Measurements from ENCODE around the gene PERM1. TPM values are rescaled to one million over a fixed set of nuclear protein-coding genes. Genes with fewer than 3 reads are reported as not detected.

The PERM1 gene
- total and polyA plus RNA-seq, 2 of the 13 experiments (the other 11 are each of a cell fraction or from before 2014, with no cell fraction given): 0.04 to 0.29 TPM

GRCh38 chr1:969260-969855 lies 12.5 kb downstream of the PERM1 start:
- Histone ChIP-seq H3K4me1 (ENCODE audit: insufficient read depth, low read length) (peaks cover 24% of the 10 kb centered on the region), H3K27me3 (ENCODE audit: control insufficient read depth in 1 of 2, insufficient read depth in 2 of 2, low read length in 2 of 2) (no peaks in the 10 kb centered on the region; a peak in 1 of 5 replicates), H3K4me2 (ENCODE audit: low read depth, low read length) (no peak overlapping the region), H4K20me1 (ENCODE audit: insufficient read depth, low read length) (no peaks in the 10 kb centered on the region), H2AFZ (ENCODE audit: low read length) (no peak overlapping the region), H3K36me3 (replicated peaks in 1 of 2; ENCODE audit: control insufficient read depth in 1 of 2, insufficient read depth in 2 of 2, low read length in 2 of 2) (0 out of 5 replicates have a peak, but pooled peaks cover 0 to 3% of the 10 kb centered on the region in 2 experiments), H3K9me3 (ENCODE audit: low read length) (no peaks in the 10 kb centered on the region), H3K27ac (ENCODE audit: extremely low read length, insufficient read depth, low read length) (no peak overlapping the region), H3K79me2 (ENCODE audit: insufficient read depth, low read length) (no peaks in the 10 kb centered on the region), H3K9ac (ENCODE audit: insufficient read depth, low read depth, low read length) (no peak overlapping the region), H3K4me3 (replicated peaks in 1 of 3; ENCODE audit: insufficient read depth in 1 of 3, low read depth in 2 of 3, low read length in 3 of 3) (no peak overlapping the region)
- FAIRE-seq: no peak
- ChIA-PET CTCF (ENCODE audit: low intra/inter-chr PET ratio, low total read pairs) (no interaction called here), POLR2A (no interaction called here)
- in situ Hi-C loops (cut with HindIII; ENCODE audit: extremely low pct_ligation_motif_present, low pct_unique_long_range_greater_than_20kb) (no loop called here), intact Hi-C loops (cut with micrococcal nuclease; ENCODE audit: unreplicated experiment) (no loop called here)
- DNase-seq (ENCODE audit: low spot score): no peak
- WGBS (ENCODE audit: low lambda C conversion rate): 86% methylated on average over 15 of the region's 15 CpGs
- TF ChIP-seq MNT (IDR thresholded peaks at IDR 0.05) (peak; percentile 98), FOXP1 (IDR thresholded peaks at IDR 0.05) (no peak), FOXP1 (CRISPR knock-in tag; IDR thresholded peaks at IDR 0.05) (no peak)
- ATAC-seq: no peak
- BruUV-seq (replicated peaks): no TSS peak

- ChIA-PET CTCF (ENCODE audit: low intra/inter-chr PET ratio, low total read pairs) (no interaction called here), POLR2A (interaction anchor here (0.7 to 2.7 kb wide), 5 partner anchors 8 to 40 kb away, joined by 3 to 11 read pairs (median 3); partner anchors contain the start of gene PERM1)
- Histone ChIP-seq H3K4me1 (ENCODE audit: insufficient read depth, low read length) (peaks cover 24% of the 10 kb centered on the region), H3K27ac (ENCODE audit: extremely low read length, insufficient read depth, low read length) (no peak overlapping the region), H3K4me2 (ENCODE audit: low read depth, low read length) (peak overlapping the region; percentile 78), H2AFZ (ENCODE audit: low read length) (no peak overlapping the region), H3K9ac (ENCODE audit: insufficient read depth, low read depth, low read length) (peak overlapping the region; percentile 64; the same call in 1 of the 2 replicates), H3K27me3 (ENCODE audit: control insufficient read depth in 1 of 2, insufficient read depth in 2 of 2, low read length in 2 of 2) (no peaks in the 10 kb centered on the region; a peak in 1 of 5 replicates), H3K9me3 (ENCODE audit: low read length) (no peaks in the 10 kb centered on the region), H3K79me2 (ENCODE audit: insufficient read depth, low read length) (no peaks in the 10 kb centered on the region), H4K20me1 (ENCODE audit: insufficient read depth, low read length) (no peaks in the 10 kb centered on the region), H3K4me3 (replicated peaks in 1 of 3; ENCODE audit: insufficient read depth in 1 of 3, low read depth in 2 of 3, low read length in 3 of 3) (peak overlapping the region in 2 of 3 experiments; percentile 77 to 82; a peak in 4 of 6 replicates), H3K36me3 (replicated peaks in 1 of 2; ENCODE audit: control insufficient read depth in 1 of 2, insufficient read depth in 2 of 2, low read length in 2 of 2) (peaks cover 0 to 3% of the 10 kb centered on the region in 2 experiments; a peak in 1 of 5 replicates)
- intact Hi-C loops (cut with micrococcal nuclease; ENCODE audit: unreplicated experiment) (no loop called here), in situ Hi-C loops (cut with HindIII; ENCODE audit: extremely low pct_ligation_motif_present, low pct_unique_long_range_greater_than_20kb) (no loop called here)
- FAIRE-seq (no peak), DNase-seq (ENCODE audit: low spot score) (no peak), ATAC-seq (peak; percentile 42)
- BruUV-seq (replicated peaks): no TSS peak
- TF ChIP-seq ZNF263 (CRISPR knock-in tag; IDR thresholded peaks at IDR 0.05): peak; percentile 64
- no peak for TF ChIP-seq ZNF496 (CRISPR knock-in tag; IDR thresholded peaks at IDR 0.05; ENCODE audit: insufficient replicate concordance)
- 93% methylated on average over 3 of the region's 23 CpGs for WGBS (ENCODE audit: low lambda C conversion rate)
Observed at GRCh38 chr1:967466-968343, 14.2 kb downstream of the PERM1 start.
